Measurements from ENCODE around the gene NISCH.

The NISCH gene

GRCh38 chr3:52490939-52491526 is 35.6 kb downstream of the NISCH start:
- DNase-seq = no peak

- no peak for DNase-seq
Measured at GRCh38 chr3:52492059-52492458, 36.7 kb downstream of the NISCH start.

GRCh38 chr3:52493232-52494017 is 38.0 kb downstream of the NISCH start:
- no peak for DNase-seq

DNA sequence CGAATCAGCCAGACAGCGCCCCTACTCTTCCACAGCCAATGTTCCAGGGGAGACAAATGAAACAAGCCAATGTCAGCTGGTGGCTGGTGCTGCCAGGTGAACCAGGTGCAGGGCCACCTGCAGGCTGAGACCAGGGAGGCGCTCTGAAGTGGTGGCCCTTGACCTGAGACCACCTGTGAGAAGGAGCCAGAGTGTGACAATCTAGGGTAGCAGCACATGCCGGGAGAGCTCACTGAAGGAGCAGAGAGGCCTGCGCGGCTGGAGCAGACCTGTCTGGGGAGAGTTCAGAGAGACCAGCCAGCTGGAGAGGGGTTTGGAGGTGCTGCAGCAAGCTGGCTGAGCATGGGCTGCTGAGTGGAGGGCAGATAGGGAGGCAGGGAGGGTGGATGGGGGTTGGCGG is 39.0 kb downstream of the NISCH start:
- DNase-seq = no peak

DNA sequence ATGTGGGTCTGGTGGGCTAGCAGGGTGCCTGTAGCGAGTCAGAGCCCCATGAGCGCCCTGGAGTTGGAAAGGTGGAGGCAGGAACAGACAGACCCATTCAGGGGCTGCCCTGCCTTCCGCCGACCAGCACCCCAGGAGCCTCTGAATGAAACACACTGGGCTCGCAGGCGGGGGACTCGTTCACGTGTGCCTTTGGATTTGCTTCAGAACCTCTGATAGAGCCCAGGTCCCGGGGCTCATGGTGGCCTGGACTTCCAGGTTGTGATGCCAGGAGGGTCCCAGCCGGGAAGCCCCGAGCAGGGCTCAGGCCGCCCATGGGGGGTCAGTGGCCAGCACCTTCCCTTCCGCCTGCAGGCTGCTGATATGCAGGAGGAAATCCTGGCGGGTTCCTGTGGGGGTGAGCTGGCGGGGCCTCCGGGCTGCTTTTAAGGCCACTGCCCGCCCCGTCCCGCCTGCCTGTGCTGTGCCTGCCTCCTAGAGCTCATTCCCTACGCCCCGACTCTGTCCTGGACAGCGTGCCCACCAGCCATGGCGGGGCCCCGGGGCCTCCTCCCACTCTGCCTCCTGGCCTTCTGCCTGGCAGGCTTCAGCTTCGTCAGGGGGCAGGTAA is 39.6 kb downstream of the NISCH start, which contains the start of gene STAB1:
Gene STAB1 (plus strand): TSS at position 453 of the 610 bp plus-strand sequence. CDS start 76 bp downstream, at position 529.
- no peak for DNase-seq

GRCh38 chr3:52495777-52496602 is 40.6 kb downstream of the NISCH start:
- DNase-seq = no peak

DNA sequence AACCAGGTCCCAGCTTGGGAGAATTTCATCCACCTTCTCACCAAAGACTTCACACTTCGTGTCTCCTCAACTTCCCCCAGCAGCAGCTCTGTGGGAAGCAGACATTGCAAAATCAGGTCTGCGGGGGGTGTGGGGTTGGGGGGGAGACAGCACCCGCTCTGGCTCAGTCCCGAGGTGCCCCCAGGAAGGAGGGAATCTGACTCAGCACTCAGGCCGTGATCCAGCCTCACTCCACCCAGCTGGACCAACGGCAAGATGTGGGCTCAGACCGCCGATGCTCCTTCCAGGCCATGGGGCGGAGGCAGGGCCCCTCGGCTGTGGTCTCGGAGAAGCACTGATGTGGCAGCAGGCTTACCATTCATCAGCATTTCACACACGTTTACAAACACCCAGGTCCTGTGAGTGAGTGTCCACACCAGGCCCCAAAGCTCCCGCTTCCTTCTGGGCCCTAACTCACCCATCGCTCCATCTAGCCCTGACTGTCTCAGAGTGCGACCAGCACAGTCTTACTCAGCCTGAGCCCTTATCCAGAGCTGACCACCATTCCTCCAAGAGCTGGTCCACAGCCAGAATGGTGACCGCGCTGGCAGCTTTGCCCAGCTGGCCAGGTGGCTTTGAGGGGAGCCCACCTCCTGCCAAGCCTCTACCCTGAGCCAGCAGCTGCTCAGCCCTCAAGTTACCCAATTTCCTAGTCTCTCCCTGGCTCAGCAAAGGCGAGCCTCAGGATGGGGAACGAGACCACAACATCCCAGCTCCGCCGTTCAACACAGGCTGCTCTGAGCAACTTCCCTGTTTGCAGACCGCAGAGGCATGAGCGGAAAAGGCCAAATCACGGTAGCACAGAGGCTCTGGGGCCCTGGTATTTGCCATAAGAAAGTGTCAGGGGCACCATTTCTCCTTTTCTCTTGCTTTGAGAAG is 43.0 kb downstream of the NISCH start:
- peak; percentile 18 for DNase-seq

DNA sequence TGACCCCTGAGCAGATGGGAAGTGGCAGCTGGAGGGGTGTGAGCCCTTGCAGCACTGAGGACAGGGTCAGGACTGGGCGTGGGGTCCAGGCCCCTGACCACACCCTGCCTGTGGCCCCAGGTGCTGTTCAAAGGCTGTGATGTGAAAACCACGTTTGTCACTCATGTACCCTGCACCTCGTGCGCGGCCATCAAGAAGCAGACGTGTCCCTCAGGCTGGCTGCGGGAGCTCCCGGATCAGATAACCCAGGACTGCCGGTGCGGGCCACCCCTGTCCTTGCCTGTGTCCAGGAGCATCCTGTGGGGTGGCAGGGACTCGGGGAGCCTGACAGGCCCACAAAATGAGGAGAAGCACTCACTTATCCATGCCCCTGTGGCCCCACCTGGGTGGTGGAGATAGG is 45.6 kb downstream of the NISCH start:
- no peak for DNase-seq

DNA sequence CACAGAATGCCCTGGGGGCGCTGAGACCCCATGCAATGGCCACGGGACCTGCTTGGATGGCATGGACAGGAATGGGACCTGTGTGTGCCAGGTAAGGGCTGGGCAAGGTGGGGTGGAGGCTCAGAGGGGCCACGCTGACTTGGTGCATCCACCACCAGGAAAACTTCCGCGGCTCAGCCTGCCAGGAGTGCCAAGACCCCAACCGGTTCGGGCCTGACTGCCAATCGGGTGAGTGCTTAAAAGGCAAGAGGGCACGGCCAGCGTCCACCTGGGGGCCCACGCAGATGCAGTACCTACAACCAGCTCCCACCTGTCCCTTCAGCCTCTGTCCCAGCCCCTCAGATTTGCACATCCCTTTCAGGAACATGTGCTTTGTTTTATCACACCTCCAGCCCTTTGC is 46.6 kb downstream of the NISCH start:
- no peak for DNase-seq

DNA sequence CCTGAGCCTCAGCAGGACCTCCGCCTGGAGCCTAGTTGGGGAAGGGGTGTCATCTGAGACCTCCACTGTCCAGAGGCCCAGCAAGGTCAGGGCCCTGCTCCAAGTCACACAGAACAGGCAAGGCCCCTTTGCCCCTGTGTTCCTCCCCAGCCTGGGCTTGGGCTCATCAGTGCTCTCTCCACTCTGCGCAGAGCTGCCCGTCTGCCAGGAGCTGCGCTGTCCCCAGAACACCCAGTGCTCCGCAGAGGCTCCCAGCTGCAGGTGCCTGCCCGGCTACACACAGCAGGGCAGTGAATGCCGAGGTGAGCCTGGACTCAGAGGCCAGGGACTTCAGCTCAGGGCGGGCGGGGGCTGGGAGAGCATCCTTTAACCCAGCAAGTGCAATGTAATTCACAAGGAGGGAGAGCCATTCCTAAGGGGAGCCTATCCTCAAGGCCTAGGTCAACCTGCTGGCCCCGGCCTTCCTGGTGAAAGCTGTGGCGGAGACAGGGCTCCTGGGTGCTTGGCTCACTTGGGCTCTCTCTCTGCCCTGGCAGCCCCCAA is 47.5 kb downstream of the NISCH start:
- DNase-seq = no peak

DNA sequence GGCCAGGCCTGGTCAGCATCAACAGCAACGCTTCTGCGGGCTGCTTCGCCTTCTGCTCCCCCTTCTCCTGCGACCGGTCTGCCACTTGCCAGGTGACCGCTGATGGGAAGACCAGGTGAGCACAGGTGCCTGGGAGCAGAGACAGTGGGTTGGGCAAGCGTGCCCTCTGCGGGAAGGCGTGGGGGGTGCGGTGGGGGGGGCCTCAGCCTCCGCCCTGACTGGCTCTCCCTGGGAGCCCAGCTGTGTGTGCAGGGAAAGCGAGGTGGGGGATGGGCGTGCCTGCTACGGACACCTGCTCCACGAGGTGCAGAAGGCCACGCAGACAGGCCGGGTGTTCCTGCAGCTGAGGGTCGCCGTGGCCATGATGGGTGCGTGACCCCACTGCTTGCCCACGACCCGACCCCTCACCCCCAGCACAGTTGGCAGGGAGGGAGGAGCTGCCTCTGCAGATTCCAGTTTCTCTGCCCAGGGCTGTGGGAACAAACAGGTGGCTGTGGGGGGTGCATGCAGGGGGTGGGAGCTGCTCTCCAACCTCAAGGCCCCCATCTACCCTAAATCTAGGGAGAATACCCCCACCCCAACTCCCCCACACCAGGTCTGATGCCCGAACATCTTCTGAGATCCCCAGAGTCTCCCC is 48.5 kb downstream of the NISCH start:
- DNase-seq = no peak

DNA sequence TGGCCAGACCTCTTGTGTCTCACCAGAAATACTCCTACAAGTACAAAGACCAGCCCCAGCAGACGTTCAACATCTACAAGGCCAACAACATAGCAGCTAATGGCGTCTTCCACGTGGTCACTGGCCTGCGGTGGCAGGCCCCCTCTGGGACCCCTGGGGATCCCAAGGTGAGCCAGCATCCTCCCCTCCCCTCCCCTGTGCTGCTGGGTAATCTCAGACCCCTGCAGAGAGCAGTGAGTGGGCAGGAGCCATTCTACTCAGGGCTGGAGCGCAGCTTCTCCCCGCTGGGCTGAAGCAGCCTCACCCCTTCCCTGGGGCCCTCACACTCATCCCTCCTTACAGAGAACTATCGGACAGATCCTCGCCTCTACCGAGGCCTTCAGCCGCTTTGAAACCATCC is 49.6 kb downstream of the NISCH start:
- no peak for DNase-seq

DNA sequence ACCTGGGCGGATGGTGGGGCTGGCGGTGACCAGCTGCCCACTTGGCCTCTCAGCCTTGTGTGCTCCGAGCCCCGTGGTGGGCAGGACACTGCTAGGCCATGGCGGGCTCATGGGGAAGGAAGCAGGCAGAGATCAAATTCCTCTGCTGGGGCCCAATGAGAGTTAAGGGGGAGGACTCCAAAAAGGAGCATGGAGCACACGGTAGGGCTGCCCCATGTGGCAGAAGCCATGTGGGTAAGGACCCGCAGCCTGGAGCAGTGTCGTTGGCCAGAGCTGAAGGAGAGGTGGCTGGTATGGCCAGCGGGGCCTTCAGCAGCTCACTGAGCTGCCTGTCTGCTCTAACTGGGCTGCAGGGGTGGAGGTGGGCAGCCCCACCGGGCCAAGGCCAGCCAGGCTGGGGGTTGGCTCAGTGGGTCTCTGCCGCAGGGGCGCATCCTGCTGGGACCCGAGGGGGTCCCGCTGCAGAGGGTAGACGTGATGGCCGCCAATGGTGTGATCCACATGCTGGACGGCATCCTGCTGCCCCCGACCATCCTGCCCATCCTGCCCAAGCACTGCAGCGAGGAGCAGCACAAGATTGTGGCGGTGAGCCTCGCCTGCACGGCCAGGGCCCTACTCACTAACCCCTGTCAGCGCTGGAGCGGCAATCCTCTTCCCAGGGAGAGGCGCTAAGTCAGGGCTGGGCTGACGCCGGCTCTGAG is 51.0 kb downstream of the NISCH start:
- no peak for DNase-seq

DNA sequence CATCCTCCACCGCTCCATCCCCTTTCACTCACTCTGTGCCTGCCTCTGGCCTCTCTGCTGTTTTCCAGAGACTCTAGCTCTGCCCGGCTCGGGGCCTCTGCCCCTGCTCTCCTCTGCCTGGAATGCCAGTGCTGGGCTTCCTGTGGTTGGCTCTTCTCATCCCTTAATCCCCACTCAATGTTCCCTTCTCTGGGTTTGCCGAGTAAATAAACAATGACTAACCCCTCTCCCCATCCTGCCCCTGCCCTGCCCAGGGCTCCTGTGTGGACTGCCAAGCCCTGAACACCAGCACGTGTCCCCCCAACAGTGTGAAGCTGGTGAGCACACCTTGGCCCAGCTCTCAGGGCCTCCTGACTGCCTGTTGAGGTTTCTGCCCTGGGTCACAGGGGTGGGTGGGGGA is 52.0 kb downstream of the NISCH start:
- no peak for DNase-seq

DNA sequence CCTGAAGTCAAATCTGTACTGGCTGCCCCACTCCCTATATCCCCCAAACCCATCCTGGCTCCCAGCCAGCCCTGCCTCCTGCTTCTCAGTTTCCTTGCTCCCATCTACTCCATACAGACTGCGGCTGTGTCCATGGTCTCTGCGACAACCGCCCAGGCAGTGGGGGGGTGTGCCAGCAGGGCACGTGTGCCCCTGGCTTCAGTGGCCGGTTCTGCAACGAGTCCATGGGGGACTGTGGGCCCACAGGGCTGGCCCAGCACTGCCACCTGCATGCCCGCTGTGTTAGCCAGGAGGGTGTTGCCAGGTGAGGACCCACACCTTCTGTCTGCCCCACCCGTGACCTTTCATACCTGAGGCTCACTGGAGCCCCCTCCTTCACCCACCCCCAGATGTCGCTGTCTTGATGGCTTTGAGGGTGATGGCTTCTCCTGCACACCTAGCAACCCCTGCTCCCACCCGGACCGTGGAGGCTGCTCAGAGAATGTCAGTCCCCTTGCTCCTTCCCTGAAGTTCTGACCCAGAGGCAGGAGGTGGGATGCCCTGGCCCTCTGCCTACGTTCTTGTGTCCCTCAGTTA is 54.4 kb downstream of the NISCH start:
- DNase-seq = no peak

GRCh38 chr3:52511509-52511908 is 56.1 kb downstream of the NISCH start:
- DNase-seq = no peak

- DNase-seq = no peak
Measured at GRCh38 chr3:52512105-52512504, 56.7 kb downstream of the NISCH start.

DNA sequence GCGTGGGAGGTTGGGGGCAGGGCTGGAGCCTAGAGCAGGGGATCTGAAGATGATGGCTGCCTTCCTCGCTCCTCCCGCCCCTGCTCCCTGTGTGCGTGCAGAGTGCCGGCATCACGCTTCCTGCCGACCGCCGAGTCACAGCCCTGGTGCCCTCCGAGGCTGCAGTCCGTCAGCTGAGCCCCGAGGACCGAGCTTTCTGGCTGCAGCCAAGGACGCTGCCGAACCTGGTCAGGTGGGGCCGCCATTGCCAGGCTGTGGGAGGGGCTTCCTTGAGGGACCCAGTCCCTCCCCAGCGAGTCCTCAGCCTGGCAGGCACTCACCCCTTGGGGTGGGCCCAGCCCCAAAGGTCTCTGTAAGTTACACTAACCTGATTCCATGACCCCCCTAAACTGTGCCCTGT is 57.3 kb downstream of the NISCH start:
- DNase-seq = no peak

GRCh38 chr3:52513281-52513680 is 57.9 kb downstream of the NISCH start:
- DNase-seq = no peak

- no peak for DNase-seq
Measured at GRCh38 chr3:52514576-52514975, 59.2 kb downstream of the NISCH start.

All from CD4-positive, alpha-beta T cell treated with Interleukin-4 for 4 hours (primary cell).